ENCODE results near the gene FGD4. TPM values are rescaled to one million over a fixed set of nuclear protein-coding genes. Genes with fewer than 3 reads are reported as not detected.

The FGD4 gene
- total and polyA plus RNA-seq, 2 donors (not counting 3 experiments of a cell fraction or from before 2014, with no cell fraction given), result 6.6 to 44.7 TPM

- no TSS peak for BruUV-seq (replicated peaks)
- peak overlapping the region in 1 of 3 experiments; percentile 33 for H3K4me3 ChIP-seq (replicated peaks in 1 of 3; ENCODE audit: insufficient read depth in 1 of 3, low read depth in 1 of 3, low read length in 3 of 3)
- H3K79me2 ChIP-seq (ENCODE audit: control insufficient read depth, insufficient read depth, low read length), result peaks cover 24% of the 10 kb centered on the region
- no peaks in the 10 kb centered on the region for H3K36me3 ChIP-seq (ENCODE audit: control insufficient read depth in 2 of 2, extremely low read depth in 1 of 2, insufficient read depth in 2 of 2, low read length in 2 of 2)
- no peak for FAIRE-seq
- H3K9me1 ChIP-seq (replicated peaks; ENCODE audit: control insufficient read depth, extremely low read depth, insufficient read depth, low read length), result no peaks in the 10 kb centered on the region
- CTCF ChIA-PET, result interaction anchor here (0.7 to 4.2 kb wide), 3 partner anchors 10 to 50 kb away, joined by 3 to 23 read pairs (median 3); no protein-coding TSS in a partner anchor
- dilution Hi-C loops (cut with MboI; ENCODE audit: extremely low pct_ligation_motif_present, low sequenced_read_pairs) (no loop called here), intact Hi-C loops (cut with micrococcal nuclease) (loop anchor here (1.0 kb wide), 2 partner anchors 12 to 47 kb away; no protein-coding TSS in a partner anchor)
- POLR2A ChIA-PET, result interaction anchor here (0.5 kb wide), 1 partner anchor 65 kb away, joined by 3 read pairs; no protein-coding TSS in a partner anchor
- no peak overlapping the region for H2AFZ ChIP-seq (ENCODE audit: low read depth, low read length)
- H3K9me3 ChIP-seq (replicated peaks; ENCODE audit: control insufficient read depth, insufficient read depth, low read length), result no peaks in the 10 kb centered on the region
- H3K27me3 ChIP-seq (ENCODE audit: control insufficient read depth in 2 of 2, insufficient read depth in 2 of 2, low read length in 2 of 2), result no peaks in the 10 kb centered on the region
- H4K20me1 ChIP-seq (replicated peaks; ENCODE audit: control insufficient read depth, extremely low read depth, insufficient read depth, low read length), result no peaks in the 10 kb centered on the region
- H3K27ac ChIP-seq (ENCODE audit: insufficient read depth, low read depth, low read length), result no peak overlapping the region
- TF ChIP-seq FOS (IDR thresholded peaks at IDR 0.05; ENCODE audit: borderline replicate concordance, insufficient read depth, low read length) (no peak), CTCF (IDR thresholded peaks at IDR 0.05; ENCODE audit: extremely low read depth in 1 of 2, insufficient read depth in 1 of 2, low read depth in 1 of 2, low read length in 2 of 2) (no peak), GATA2 (IDR thresholded peaks at IDR 0.05; ENCODE audit: insufficient read depth, insufficient read length, low read depth, low read length) (no peak)
- peak; percentile 59 for DNase-seq (ENCODE audit: low read depth, low spot score)
- H3K9ac ChIP-seq (replicated peaks; ENCODE audit: extremely low read depth, insufficient read depth, low read length), result no peak overlapping the region
- peak overlapping the region; percentile 30 for H3K4me2 ChIP-seq (ENCODE audit: insufficient read depth, low read length)
- peaks cover 43% of the 10 kb centered on the region for H3K4me1 ChIP-seq (ENCODE audit: control insufficient read depth, extremely low read depth, insufficient read depth, low read length)
Measured at GRCh38 chr12:32501835-32502333, 102.5 kb downstream of the FGD4 start.

Measured in endothelial cell of umbilical vein (primary cell).